ENCODE measurements around the gene UQCC3.

DNA sequence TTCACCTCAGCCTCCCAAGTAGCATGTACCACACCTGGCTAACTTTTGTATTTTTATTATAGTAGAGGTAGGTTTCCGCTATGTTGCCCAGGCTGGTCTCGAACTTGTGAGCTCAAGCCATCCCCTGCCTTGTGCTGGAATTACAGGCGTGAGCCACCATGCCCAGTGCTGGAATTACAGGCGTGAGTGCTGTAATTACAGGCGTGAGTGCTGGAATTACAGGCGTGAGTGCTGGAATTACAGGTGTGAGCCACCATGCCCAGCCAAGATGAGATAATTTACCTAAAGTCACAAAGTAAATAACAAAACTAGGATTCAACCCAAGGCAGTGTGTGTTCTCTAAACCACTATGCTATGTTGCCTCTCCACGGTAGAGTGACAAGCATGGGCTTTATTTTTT, 11.0 kb downstream of the UQCC3 start:
- TF ChIP-seq, protein P1, sequence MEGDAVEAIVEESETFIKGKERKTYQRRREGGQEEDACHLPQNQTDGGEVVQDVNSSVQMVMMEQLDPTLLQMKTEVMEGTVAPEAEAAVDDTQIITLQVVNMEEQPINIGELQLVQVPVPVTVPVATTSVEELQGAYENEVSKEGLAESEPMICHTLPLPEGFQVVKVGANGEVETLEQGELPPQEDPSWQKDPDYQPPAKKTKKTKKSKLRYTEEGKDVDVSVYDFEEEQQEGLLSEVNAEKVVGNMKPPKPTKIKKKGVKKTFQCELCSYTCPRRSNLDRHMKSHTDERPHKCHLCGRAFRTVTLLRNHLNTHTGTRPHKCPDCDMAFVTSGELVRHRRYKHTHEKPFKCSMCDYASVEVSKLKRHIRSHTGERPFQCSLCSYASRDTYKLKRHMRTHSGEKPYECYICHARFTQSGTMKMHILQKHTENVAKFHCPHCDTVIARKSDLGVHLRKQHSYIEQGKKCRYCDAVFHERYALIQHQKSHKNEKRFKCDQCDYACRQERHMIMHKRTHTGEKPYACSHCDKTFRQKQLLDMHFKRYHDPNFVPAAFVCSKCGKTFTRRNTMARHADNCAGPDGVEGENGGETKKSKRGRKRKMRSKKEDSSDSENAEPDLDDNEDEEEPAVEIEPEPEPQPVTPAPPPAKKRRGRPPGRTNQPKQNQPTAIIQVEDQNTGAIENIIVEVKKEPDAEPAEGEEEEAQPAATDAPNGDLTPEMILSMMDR (IDR thresholded peaks at IDR 0.05), result no peak
- TF ChIP-seq POLR2A (IDR thresholded peaks at IDR 0.05), result no peak

Data from Peyer's patch (tissue), 4 donors.